ENCODE results near the gene OCRL. TPM values are rescaled to one million over a fixed set of nuclear protein-coding genes. Genes with fewer than 3 reads are reported as not detected.

The OCRL gene
- total RNA-seq, 1 experiment from 2014 or later, result 8.1 TPM

GRCh38 chrX:129511689-129512088 is 28.4 kb upstream of the OCRL start:
- no peak for DNase-seq
- no peaks in the 10 kb centered on the region for H3K9me3 ChIP-seq (ENCODE audit: low read length)
- H3K4me3 ChIP-seq (ENCODE audit: low read length), result no peak overlapping the region
- no peaks in the 10 kb centered on the region for H3K79me2 ChIP-seq (ENCODE audit: low read length)
- H3K36me3 ChIP-seq (ENCODE audit: insufficient read depth, low read length), result no peaks in the 10 kb centered on the region
- no peaks in the 10 kb centered on the region for H3K27me3 ChIP-seq (ENCODE audit: low read length)
- H3K27ac ChIP-seq (ENCODE audit: low read length), result no peak overlapping the region
- no peak overlapping the region for H3K4me2 ChIP-seq (ENCODE audit: low read depth, low read length, poor library complexity, severe bottlenecking)
- no peak overlapping the region for H3K9ac ChIP-seq (ENCODE audit: low read length)
- H3K9me2 ChIP-seq (replicated peaks; ENCODE audit: insufficient read depth, low read length), result no peaks in the 10 kb centered on the region
- no peaks in the 10 kb centered on the region for H4K20me1 ChIP-seq (ENCODE audit: insufficient read depth, low read depth, low read length)
- H2AFZ ChIP-seq (ENCODE audit: low read length), result no peak overlapping the region
- no peaks in the 10 kb centered on the region for H3K4me1 ChIP-seq (ENCODE audit: low read length)

GRCh38 chrX:129512409-129512808 is 27.6 kb upstream of the OCRL start:
- no peak overlapping the region for H3K4me3 ChIP-seq (ENCODE audit: low read length)
- no peaks in the 10 kb centered on the region for H3K79me2 ChIP-seq (ENCODE audit: low read length)
- no peak for DNase-seq
- H3K9me2 ChIP-seq (replicated peaks; ENCODE audit: insufficient read depth, low read length), result no peaks in the 10 kb centered on the region
- no peak overlapping the region for H3K4me2 ChIP-seq (ENCODE audit: low read depth, low read length, poor library complexity, severe bottlenecking)
- H3K9me3 ChIP-seq (ENCODE audit: low read length), result no peaks in the 10 kb centered on the region
- H4K20me1 ChIP-seq (ENCODE audit: insufficient read depth, low read depth, low read length), result no peaks in the 10 kb centered on the region
- H3K4me1 ChIP-seq (ENCODE audit: low read length), result no peaks in the 10 kb centered on the region
- no peaks in the 10 kb centered on the region for H3K27me3 ChIP-seq (ENCODE audit: low read length)
- no peak overlapping the region for H2AFZ ChIP-seq (ENCODE audit: low read length)
- no peaks in the 10 kb centered on the region for H3K36me3 ChIP-seq (ENCODE audit: insufficient read depth, low read length)
- H3K9ac ChIP-seq (ENCODE audit: low read length), result no peak overlapping the region
- H3K27ac ChIP-seq (ENCODE audit: low read length), result no peak overlapping the region

- H3K9me3 ChIP-seq (ENCODE audit: low read length), result no peaks in the 10 kb centered on the region
- no peaks in the 10 kb centered on the region for H4K20me1 ChIP-seq (ENCODE audit: insufficient read depth, low read depth, low read length)
- no peak overlapping the region for H3K27ac ChIP-seq (ENCODE audit: low read length)
- H2AFZ ChIP-seq (ENCODE audit: low read length), result no peak overlapping the region
- no peak overlapping the region for H3K9ac ChIP-seq (ENCODE audit: low read length)
- no peaks in the 10 kb centered on the region for H3K9me2 ChIP-seq (replicated peaks; ENCODE audit: insufficient read depth, low read length)
- H3K36me3 ChIP-seq (ENCODE audit: insufficient read depth, low read length), result no peaks in the 10 kb centered on the region
- no peaks in the 10 kb centered on the region for H3K79me2 ChIP-seq (ENCODE audit: low read length)
- H3K4me1 ChIP-seq (ENCODE audit: low read length), result no peaks in the 10 kb centered on the region
- H3K4me2 ChIP-seq (ENCODE audit: low read depth, low read length, poor library complexity, severe bottlenecking), result no peak overlapping the region
- H3K27me3 ChIP-seq (ENCODE audit: low read length), result no peaks in the 10 kb centered on the region
- no peak overlapping the region for H3K4me3 ChIP-seq (ENCODE audit: low read length)
- no peak for DNase-seq
These were observed 23.7 kb upstream of the OCRL start for GRCh38 chrX:129516402-129516801.

GRCh38 chrX:129520151-129520550 is 19.9 kb upstream of the OCRL start:
- no peak overlapping the region for H3K4me2 ChIP-seq (ENCODE audit: low read depth, low read length, poor library complexity, severe bottlenecking)
- DNase-seq, result no peak
- no peaks in the 10 kb centered on the region for H3K4me1 ChIP-seq (ENCODE audit: low read length)
- no peaks in the 10 kb centered on the region for H4K20me1 ChIP-seq (ENCODE audit: insufficient read depth, low read depth, low read length)
- no peak overlapping the region for H2AFZ ChIP-seq (ENCODE audit: low read length)
- H3K27me3 ChIP-seq (ENCODE audit: low read length), result no peaks in the 10 kb centered on the region
- 0 out of 2 replicates have a peak, but pooled peaks cover 3% of the 10 kb centered on the region for H3K9me3 ChIP-seq (ENCODE audit: low read length)
- no peak overlapping the region for H3K27ac ChIP-seq (ENCODE audit: low read length)
- H3K36me3 ChIP-seq (ENCODE audit: insufficient read depth, low read length), result no peaks in the 10 kb centered on the region
- no peaks in the 10 kb centered on the region for H3K79me2 ChIP-seq (ENCODE audit: low read length)
- H3K4me3 ChIP-seq (ENCODE audit: low read length), result no peak overlapping the region
- H3K9me2 ChIP-seq (replicated peaks; ENCODE audit: insufficient read depth, low read length), result no peaks in the 10 kb centered on the region
- no peak overlapping the region for H3K9ac ChIP-seq (ENCODE audit: low read length)

- Histone ChIP-seq H3K79me2 (ENCODE audit: low read length) (no peaks in the 10 kb centered on the region), H3K4me2 (ENCODE audit: low read depth, low read length, poor library complexity, severe bottlenecking) (no peak overlapping the region), H3K36me3 (ENCODE audit: insufficient read depth, low read length) (no peaks in the 10 kb centered on the region), H3K27ac (ENCODE audit: low read length) (no peak overlapping the region), H3K9me2 (replicated peaks; ENCODE audit: insufficient read depth, low read length) (no peaks in the 10 kb centered on the region), H3K27me3 (ENCODE audit: low read length) (no peaks in the 10 kb centered on the region), H3K4me3 (ENCODE audit: low read length) (no peak overlapping the region), H4K20me1 (ENCODE audit: insufficient read depth, low read depth, low read length) (no peaks in the 10 kb centered on the region), H3K9me3 (ENCODE audit: low read length) (0 out of 2 replicates have a peak, but pooled peaks cover 3% of the 10 kb centered on the region), H3K9ac (ENCODE audit: low read length) (no peak overlapping the region), H2AFZ (ENCODE audit: low read length) (no peak overlapping the region), H3K4me1 (ENCODE audit: low read length) (no peaks in the 10 kb centered on the region)
- no peak for DNase-seq
These were observed 17.6 kb upstream of the OCRL start for GRCh38 chrX:129522184-129523078.

GRCh38 chrX:129523079-129523911 is 16.8 kb upstream of the OCRL start, which contains the start of gene SMARCA1:
TSS of gene SMARCA1 (minus strand) at chrX:129523490. CDS start at chrX:129523370, 120 bp downstream.
- Histone ChIP-seq H3K9me3 (ENCODE audit: low read length) (0 out of 2 replicates have a peak, but pooled peaks cover 3% of the 10 kb centered on the region), H4K20me1 (ENCODE audit: insufficient read depth, low read depth, low read length) (no peaks in the 10 kb centered on the region), H3K36me3 (ENCODE audit: insufficient read depth, low read length) (no peaks in the 10 kb centered on the region), H3K4me2 (ENCODE audit: low read depth, low read length, poor library complexity, severe bottlenecking) (no peak within 1 kb of the TSS), H3K79me2 (ENCODE audit: low read length) (no peaks in the 10 kb centered on the region), H3K9me2 (replicated peaks; ENCODE audit: insufficient read depth, low read length) (no peaks in the 10 kb centered on the region), H3K4me3 (ENCODE audit: low read length) (no peak within 1 kb of the TSS), H3K9ac (ENCODE audit: low read length) (no peak within 1 kb of the TSS), H2AFZ (ENCODE audit: low read length) (no peak within 1 kb of the TSS), H3K27ac (ENCODE audit: low read length) (no peak within 1 kb of the TSS), H3K27me3 (ENCODE audit: low read length) (no peaks in the 10 kb centered on the region), H3K4me1 (ENCODE audit: low read length) (no peaks in the 10 kb centered on the region)
- no peak for DNase-seq

GRCh38 chrX:129524250-129524850 is 15.7 kb upstream of the OCRL start:
- Histone ChIP-seq H3K27ac (ENCODE audit: low read length) (no peak overlapping the region), H3K36me3 (ENCODE audit: insufficient read depth, low read length) (no peaks in the 10 kb centered on the region), H4K20me1 (ENCODE audit: insufficient read depth, low read depth, low read length) (no peaks in the 10 kb centered on the region), H3K9me2 (replicated peaks; ENCODE audit: insufficient read depth, low read length) (no peaks in the 10 kb centered on the region), H3K9me3 (ENCODE audit: low read length) (0 out of 2 replicates have a peak, but pooled peaks cover 3% of the 10 kb centered on the region), H3K4me1 (ENCODE audit: low read length) (no peaks in the 10 kb centered on the region), H3K9ac (ENCODE audit: low read length) (no peak overlapping the region), H3K4me2 (ENCODE audit: low read depth, low read length, poor library complexity, severe bottlenecking) (no peak overlapping the region), H3K79me2 (ENCODE audit: low read length) (no peaks in the 10 kb centered on the region), H3K27me3 (ENCODE audit: low read length) (no peaks in the 10 kb centered on the region), H3K4me3 (ENCODE audit: low read length) (no peak overlapping the region), H2AFZ (ENCODE audit: low read length) (no peak overlapping the region)
- no peak for DNase-seq

- Histone ChIP-seq H3K9me3 (ENCODE audit: low read length) (0 out of 2 replicates have a peak, but pooled peaks cover 3% of the 10 kb centered on the region), H3K9me2 (replicated peaks; ENCODE audit: insufficient read depth, low read length) (no peaks in the 10 kb centered on the region), H3K36me3 (ENCODE audit: insufficient read depth, low read length) (no peaks in the 10 kb centered on the region), H3K9ac (ENCODE audit: low read length) (no peak overlapping the region), H3K27me3 (ENCODE audit: low read length) (no peaks in the 10 kb centered on the region), H4K20me1 (ENCODE audit: insufficient read depth, low read depth, low read length) (no peaks in the 10 kb centered on the region), H3K4me2 (ENCODE audit: low read depth, low read length, poor library complexity, severe bottlenecking) (no peak overlapping the region), H3K4me3 (ENCODE audit: low read length) (no peak overlapping the region), H3K4me1 (ENCODE audit: low read length) (no peaks in the 10 kb centered on the region), H2AFZ (ENCODE audit: low read length) (no peak overlapping the region), H3K79me2 (ENCODE audit: low read length) (no peaks in the 10 kb centered on the region), H3K27ac (ENCODE audit: low read length) (no peak overlapping the region)
- DNase-seq, result no peak
These were observed 14.9 kb upstream of the OCRL start for GRCh38 chrX:129525162-129525561.
